Spleen (tissue), 7 donors: Measurements from ENCODE around the gene SP6.
A peak's percentile ranks its signal among the peaks of the same experiment; 100 is the strongest.

Experiments used
- POLR2A ChIP-seq, 3 donors: fragments of 450-650 bp; IDR thresholded peaks; one replicate each; pipeline ENCODE4 v1.5.1; 2017; ENCODE audit warnings: antibody characterized with exemption in 3 of 3, mild to moderate bottlenecking in 1 of 3
- TF ChIP-seq, protein P1 (sequence below), 11 experiments: fragments of 200-600 bp in 7 of 11; fragments of 450-650 bp in 4 of 11; sonication (generic) in 4 of 11; IDR thresholded peaks in 8 of 11; conservative IDR thresholded peaks in 3 of 11; 1 replicate in 7 of 11; 2 replicates in 4 of 11; pipeline versions ENCODE4 v1.4.0 to v1.8.0; 2016 to 2021; ENCODE audit warnings: antibody characterized with exemption in 11 of 11, inconsistent platforms in 4 of 11, mild to moderate bottlenecking in 1 of 11
- donor health status: DM: no; HTN: no; CAD: no; lungs with moderate emphysema.
- donor health status: DM: no; HTN: no; CAD: no.
- donor health status: DM: no; HTN: no; CAD: no.

DNA sequence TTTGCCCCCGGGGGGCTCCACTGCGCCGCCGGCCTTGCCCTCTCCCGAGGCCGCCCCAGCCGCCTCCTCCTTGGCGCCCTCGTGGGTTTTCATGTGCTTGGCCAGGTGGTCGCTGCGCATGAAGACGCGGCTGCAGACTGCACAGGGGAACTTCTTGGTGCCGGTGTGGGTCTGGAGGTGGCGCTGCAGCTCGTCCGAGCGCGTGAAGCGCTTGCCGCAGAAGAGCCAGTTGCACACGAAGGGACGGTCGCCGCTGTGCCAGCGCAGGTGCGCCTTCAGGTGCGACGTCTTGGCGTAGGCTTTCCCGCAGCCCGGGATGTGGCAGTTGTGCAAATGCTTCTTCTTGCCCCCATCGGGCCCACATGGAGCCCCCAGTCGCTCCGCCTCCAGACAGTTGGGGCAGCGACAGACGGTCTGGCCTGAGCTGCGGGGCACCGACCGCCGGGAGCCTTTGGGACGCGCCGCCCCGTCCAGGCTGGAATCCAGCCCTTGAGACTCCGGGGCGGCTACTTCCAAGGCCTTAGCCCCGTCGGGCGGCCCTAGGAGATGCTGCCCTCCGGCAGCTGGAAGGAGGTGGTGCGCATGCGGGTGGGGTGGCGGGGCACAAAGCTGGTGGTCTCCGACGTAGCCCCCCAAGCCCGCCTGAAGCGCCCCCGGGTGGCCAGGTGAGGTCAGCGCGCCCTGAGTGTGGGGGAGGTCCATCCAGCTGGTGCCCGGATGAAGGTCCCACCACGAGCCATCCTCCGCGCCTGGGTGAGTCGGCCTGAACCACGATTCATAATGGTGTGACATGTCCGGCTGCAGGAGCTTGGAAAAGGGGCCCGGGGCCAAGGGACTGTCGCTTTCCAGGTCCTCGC, 3.4 kb downstream of the SP6 start:
- TF ChIP-seq, protein P1, sequence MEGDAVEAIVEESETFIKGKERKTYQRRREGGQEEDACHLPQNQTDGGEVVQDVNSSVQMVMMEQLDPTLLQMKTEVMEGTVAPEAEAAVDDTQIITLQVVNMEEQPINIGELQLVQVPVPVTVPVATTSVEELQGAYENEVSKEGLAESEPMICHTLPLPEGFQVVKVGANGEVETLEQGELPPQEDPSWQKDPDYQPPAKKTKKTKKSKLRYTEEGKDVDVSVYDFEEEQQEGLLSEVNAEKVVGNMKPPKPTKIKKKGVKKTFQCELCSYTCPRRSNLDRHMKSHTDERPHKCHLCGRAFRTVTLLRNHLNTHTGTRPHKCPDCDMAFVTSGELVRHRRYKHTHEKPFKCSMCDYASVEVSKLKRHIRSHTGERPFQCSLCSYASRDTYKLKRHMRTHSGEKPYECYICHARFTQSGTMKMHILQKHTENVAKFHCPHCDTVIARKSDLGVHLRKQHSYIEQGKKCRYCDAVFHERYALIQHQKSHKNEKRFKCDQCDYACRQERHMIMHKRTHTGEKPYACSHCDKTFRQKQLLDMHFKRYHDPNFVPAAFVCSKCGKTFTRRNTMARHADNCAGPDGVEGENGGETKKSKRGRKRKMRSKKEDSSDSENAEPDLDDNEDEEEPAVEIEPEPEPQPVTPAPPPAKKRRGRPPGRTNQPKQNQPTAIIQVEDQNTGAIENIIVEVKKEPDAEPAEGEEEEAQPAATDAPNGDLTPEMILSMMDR (IDR thresholded peaks at IDR 0.05 in 8 of 11, conservative IDR thresholded peaks at IDR 0.05 in 3 of 11) = peak in 2 of 11 experiments; percentile 15 to 23
- no peak for TF ChIP-seq POLR2A (IDR thresholded peaks at IDR 0.05)
